ENCODE data around the gene CARM1.
"Not testable (repeated sequence)": the region's sequence is repeated elsewhere in the genome, so short reads cannot be mapped to it uniquely, and the experiment has no call there.

CARM1 gene

DNA sequence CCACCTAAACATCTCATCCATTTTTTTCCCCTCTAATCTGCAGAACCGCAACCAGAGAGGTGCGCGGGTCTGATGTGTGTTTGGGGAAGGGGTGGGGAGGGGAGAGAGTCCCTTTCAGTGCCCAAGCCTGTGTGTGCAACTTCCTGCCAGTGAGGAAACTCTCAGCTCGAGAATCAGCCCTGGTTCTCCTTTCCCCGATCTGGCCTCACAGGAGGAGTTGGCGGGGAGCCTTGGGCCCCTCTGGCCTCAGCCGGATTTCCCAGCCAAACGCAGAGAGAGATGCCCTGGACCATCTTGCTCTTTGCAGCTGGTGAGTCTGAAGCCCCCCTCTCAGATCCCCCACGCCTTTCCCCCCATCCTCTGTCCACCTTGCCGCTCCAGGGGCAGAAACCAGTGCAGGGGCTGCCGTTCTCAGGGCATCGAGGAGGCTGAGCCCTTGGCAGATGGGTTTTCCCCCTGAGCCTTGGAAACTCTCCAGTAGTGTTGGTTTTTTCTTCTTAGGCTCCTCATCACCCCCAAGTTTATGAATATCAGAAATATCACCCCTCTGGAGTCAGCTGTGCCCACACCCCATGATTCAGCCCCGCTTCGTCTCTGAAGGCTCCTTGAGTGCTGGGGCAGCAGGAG, 23.0 kb upstream of the CARM1 start, which contains the start of gene C19orf38:
Gene C19orf38 (plus strand): TSS at position 186 of the 627 bp plus-strand sequence. CDS start 94 bp downstream, at position 280.
- DNase-seq, result no peak

DNA sequence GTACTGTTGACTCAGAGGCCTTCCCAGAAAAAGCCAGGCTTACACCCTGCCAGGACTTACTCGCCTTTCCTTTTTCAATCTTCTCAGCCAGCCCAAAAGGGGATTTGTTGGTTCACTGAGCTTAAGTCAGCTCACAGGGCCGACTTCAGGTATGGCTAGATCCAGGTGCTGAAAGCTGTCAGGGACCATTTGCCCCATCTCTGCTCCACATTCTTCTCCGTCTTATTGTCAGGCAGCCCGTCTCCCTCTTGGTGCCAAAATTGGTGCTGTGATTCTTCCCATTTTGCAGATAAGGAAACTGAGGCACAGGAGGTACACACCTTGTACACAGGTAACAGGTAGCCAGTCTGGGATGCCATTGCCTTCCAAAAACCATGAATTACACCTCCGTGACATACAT, 20.7 kb upstream of the CARM1 start:
- no peak for DNase-seq

DNA sequence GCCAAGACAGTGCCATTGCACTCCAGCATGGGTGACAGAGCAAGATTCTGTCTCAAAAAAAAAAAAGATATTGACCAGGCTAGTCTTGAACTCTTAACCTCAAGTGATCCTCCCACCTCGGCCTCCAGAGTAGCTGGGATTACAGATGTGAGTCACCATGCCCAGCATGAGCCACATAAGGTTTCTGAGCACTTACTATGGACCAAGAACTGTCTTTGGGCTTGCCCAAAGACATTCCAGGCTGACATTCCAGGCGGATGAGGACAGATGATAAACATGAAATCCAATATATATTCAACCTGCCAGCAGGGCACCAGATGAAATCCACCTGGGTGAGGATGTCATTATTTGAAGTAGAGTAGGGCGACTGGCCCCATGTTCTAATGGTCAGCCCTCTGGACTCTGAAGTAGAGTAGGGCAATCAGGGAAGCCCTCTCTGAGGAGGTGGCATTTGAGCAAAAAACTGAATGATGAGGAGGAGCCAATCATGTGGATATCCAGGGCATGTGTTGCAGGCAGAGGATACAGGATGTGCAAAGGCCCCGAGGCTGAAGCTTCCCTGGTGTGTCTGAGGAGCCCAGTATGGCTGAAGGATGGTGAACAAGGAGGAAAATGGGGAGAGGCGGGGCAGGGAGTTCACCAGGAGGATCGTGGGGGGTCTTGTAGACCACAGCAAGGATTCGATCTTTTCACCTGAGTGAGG, 19.1 kb upstream of the CARM1 start:
- DNase-seq, result no peak

DNA sequence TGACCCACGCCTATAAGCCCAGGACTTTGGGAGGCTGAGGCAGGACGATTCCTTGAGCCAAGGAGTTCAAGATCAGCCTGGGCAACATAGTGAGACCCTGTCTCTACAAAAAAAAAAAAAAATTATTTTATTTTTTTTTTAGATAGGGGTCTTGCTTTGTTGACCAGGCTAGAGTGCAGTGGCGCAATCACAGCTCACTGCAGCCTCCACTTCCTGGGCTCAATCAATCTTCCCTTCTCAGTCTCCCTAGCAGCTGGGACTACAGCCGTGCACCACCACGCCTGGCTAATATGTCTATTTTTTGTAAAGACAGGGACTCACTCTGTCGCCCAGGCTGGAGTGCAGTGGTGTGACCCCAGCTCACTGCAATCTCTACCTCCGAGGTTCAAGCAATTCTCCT, 18.4 kb upstream of the CARM1 start:
- no peak for DNase-seq

DNA sequence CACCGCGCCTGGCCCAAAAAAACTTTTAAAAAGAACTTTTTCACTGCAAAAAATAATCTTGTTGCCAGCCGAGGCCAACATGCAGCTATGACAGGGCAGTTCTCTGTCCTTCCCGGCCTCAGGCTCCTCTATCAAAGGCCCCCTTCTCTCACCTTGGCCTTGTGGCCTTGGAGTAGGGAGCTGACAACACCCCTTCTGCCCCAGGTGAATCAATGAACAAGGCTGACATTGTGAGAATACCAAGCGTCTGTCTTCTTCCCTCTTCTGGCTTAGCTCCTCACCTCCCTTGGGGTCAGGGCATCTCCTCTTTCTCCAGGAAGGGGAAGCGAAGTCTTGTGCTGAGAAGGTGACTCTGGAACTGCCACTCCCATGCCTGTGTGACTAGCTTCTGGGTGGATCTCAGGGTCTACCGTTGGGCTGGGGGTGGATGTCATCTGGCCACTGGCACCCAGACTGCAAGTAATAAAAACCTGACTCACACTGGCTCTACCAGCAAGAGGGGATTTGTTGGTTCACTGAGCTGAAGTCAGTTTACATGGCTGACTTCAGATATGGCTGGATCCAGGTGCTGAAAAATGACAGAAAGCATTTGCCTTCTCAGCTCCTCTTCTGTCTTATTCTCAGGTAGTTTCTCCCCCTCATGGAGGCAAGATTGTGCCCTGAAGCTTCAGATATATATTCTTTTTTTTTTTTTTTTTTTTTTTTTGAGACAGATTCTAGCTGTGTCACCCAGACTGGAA, 16.8 kb upstream of the CARM1 start:
- no peak for DNase-seq

GRCh38 chr19:10855879-10856522, 15.4 kb upstream of the CARM1 start:
- DNase-seq, result no peak

- not testable (repeated sequence) for DNase-seq
These were observed 14.5 kb upstream of the CARM1 start for GRCh38 chr19:10856899-10857298.

DNA sequence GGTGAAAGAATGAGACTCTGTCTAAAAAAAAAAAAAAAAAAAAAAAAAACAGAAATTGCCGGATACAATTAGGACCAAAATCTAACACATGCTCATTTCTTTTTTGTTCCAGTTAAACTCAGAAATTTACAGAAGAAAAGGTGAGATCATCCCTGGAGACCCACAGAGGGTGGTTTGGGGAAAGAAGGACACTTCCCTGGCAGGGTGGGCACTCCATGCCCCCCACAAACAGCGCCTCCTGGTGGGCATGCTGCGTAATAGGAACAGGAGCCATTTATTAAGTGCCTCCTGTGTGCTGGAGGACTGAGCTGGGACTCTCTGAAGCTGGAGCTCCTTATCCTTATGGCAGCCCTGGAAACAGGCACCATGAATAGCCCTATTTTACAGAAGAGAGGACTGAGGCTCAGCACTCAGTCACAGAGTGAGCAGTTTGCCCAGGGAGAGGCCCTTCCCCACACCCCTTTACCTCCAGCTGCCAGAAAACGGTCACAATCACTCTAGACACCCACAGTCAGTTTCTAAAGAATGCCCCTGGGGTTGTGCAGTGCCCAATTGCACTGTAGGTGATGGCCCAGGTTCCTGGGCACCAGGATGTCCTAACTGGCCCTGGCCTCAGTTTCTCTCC, 13.0 kb upstream of the CARM1 start:
- DNase-seq, result no peak

DNA sequence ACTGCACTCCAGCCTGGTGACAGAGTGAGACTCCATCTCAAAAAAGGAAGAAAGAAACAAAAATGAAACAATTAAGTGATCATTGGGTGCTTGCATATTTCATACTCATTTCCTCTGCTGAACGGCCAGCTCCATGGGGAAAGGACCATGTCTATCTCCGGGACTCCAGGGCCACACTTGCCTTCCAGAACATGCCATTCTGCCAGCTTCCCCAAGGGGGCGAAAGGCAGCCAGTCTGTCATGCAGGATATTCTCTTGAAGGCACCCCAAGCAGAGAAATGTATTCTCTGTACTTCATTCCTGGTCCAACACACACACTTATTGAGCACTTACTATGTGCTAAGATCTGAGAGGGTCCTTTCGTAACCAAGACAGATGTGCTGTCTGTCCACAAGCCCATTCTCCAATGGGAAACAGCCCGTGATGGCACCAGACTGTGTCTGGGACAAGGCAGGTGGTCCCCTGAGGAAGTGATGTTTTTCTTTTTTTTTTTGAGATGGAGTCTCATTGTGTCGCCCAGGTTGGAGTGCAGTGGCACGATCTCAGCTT, 10.2 kb upstream of the CARM1 start:
- no peak for DNase-seq

- no peak for DNase-seq
These were observed 8.7 kb upstream of the CARM1 start for GRCh38 chr19:10862561-10863106.

- no peak for DNase-seq
These were observed 8.1 kb upstream of the CARM1 start for GRCh38 chr19:10863107-10863717.

- DNase-seq, result peak; percentile 67
These were observed 6.8 kb upstream of the CARM1 start for GRCh38 chr19:10864538-10864899.

GRCh38 chr19:10866495-10866894, 4.9 kb upstream of the CARM1 start:
- no peak for DNase-seq

DNA sequence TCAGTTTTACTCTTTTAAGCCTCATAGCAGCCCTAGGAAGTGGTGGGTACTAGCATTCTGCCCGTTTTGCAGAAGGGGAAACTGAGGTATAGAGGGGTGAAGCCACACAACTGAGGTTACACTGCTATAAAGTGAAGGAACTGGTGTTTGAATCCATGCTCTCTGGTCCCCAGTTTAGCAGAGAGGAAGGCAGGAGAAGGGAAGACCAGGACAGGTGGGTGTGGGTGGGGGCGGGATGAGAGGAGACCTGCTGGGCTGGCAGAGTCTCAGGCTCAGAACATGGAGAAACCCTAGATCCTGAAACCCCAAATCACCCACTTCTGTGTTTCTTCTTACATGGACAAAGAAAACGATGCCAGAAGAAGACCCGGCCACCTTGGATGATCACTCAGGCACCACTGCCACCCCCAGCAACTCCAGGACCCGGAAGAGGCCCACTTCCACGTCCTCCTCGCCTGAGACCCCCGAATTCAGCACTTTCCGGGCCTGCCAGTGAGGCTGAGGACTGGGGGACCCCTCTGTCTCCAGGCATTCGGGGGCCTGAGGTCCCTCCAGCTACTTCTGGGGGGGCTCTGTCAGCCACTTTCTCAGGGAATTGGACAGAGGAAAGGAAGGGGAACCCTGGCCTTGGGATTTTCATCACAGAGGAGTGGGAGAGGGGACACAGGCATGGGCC, 2.3 kb upstream of the CARM1 start:
- no peak for DNase-seq

DNA sequence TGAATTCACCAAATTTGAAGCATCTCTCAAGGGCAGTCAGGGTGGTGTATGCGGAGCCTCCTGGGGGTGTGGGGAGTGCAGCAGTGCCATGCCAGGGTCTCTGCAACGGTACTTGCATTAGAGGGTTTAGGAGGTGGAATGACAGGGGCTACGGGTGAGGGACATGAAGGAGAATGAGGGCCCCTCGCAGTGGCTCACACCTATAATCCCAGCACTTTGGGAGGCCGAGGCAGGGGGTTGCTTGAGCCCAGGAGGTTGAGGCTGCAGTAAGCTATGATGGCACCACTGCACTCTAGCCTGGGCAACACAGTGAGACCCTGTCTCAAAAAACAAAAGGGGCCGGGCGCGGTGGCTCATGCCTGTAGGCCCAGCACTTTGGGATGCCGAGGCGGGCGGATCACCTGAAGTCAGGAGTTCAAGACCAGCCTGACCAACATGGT, 1.5 kb upstream of the CARM1 start:
- DNase-seq, result not testable (repeated sequence)

GRCh38 chr19:10870501-10870954, 825 bp upstream of the CARM1 start:
- no peak for DNase-seq

DNA sequence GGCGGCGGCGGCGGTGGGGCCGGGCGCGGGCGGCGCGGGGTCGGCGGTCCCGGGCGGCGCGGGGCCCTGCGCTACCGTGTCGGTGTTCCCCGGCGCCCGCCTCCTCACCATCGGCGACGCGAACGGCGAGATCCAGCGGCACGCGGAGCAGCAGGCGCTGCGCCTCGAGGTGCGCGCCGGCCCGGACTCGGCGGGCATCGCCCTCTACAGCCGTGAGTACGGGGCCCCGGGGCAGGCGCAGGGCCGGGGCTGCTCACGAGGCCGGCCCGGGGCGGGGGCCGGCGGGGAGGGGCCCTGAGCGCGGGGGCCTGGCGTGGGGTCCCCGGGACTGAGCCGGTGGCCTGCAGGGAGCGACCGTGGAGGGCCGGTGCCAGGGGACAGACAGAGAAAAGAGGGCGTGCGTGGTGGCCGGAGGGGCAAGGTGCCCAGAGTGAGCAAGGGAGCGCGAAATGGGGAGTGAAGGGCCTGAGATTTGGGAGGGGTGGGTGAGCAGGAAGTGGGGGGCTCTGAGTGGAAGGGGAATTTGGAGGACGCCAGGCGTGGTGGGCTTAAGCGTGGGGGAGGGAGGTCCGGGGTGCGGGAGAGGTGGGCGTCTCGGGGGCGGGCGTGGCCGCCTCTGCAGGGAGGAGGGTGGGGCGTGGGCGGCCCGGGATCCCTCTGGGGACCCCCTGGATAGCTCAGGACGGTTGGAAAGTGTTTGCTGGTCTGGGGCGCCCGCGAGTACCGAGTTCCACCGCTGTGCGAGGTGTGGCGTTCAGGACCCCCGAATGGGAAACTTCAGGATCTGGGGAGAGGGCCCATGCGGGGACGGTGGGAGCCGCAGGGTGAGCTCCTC, 575 bp downstream of the CARM1 start:
- DNase-seq, result no peak

DNA sequence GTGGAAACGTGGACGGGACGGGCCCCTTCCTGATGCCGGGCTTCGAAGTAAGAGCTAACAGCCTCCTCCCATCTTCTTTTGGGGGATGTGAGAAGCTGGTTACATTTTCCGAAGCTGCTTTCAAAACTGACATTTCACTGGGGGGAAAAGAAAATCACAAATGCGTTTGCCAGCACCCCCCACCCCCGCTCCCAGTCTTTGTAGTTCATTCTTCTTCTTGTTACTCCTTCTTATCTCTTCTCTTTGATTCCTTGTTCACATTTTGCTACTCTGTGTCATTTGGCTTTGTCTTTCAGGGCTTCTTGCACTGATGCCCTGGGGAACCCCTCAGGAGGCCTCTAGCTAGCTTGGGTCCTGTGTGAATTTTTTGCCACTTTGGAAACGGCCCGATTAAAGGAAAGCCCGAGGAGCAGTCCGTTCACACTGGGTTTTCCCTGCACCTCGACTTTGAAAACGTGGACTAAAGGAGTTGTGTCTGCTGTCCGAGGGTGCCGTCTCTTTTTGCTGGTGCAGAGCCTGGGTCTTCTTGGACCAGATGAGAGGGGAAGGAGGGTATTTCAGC, 1.3 kb downstream of the CARM1 start:
- no peak for DNase-seq

GRCh38 chr19:10874024-10874423, 2.7 kb downstream of the CARM1 start:
- no peak for DNase-seq

All from NCI-H2107 (cell line).